ENCODE measurements around the gene NFYC.

DNA sequence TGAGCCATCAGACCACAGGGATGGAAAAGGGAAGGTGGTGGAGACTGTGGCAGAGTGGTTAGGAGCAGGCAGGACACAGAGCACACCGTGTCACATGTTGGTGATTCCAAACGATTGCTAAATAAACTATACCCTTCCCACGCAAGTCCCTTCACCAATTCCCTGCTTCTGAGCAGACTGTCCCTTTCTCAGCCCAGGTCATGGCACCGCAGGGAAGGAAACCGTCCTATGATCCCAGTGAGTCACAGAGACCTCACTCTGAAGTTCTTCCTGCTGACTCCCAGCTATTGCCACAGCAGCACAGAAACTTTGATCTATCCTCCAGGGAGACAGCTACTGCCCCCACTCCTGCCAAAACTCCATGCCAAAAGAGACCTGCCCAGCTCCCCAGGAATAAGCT, 45.2 kb upstream of the NFYC start:
- TF ChIP-seq, protein P1, sequence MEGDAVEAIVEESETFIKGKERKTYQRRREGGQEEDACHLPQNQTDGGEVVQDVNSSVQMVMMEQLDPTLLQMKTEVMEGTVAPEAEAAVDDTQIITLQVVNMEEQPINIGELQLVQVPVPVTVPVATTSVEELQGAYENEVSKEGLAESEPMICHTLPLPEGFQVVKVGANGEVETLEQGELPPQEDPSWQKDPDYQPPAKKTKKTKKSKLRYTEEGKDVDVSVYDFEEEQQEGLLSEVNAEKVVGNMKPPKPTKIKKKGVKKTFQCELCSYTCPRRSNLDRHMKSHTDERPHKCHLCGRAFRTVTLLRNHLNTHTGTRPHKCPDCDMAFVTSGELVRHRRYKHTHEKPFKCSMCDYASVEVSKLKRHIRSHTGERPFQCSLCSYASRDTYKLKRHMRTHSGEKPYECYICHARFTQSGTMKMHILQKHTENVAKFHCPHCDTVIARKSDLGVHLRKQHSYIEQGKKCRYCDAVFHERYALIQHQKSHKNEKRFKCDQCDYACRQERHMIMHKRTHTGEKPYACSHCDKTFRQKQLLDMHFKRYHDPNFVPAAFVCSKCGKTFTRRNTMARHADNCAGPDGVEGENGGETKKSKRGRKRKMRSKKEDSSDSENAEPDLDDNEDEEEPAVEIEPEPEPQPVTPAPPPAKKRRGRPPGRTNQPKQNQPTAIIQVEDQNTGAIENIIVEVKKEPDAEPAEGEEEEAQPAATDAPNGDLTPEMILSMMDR (IDR thresholded peaks at IDR 0.05): no peak
- TF ChIP-seq POLR2AphosphoS5 (IDR thresholded peaks at IDR 0.05) (no peak), EP300 (IDR thresholded peaks at IDR 0.05) (no peak)

Measured in stomach (tissue), 4 donors.